PFSK-1 (cell line): ENCODE results near the gene CMTM4.

Experiments
- FOXP2 ChIP-seq: optimal IDR thresholded peaks from 2 replicates; pipeline ENCODE3; 2011; ENCODE audit warnings: borderline replicate concordance, control low read depth, inconsistent platforms; ENCODE audit not compliant: insufficient read depth; ENCODE audit errors: extremely low read length, extremely low read depth
- POLR2AphosphoS5 ChIP-seq: IDR thresholded peaks from 2 replicates; pipeline ENCODE4 v1.6.1; 2012; ENCODE audit warnings: low read depth, mild to moderate bottlenecking, control low read depth, low read length, moderate library complexity
- SIN3A ChIP-seq: IDR thresholded peaks from 2 replicates; pipeline ENCODE4 v1.6.1; 2012; ENCODE audit warnings: mild to moderate bottlenecking, low read length, moderate library complexity, borderline replicate concordance; ENCODE audit not compliant: insufficient read depth
- TAF1 ChIP-seq: IDR thresholded peaks from 2 replicates; pipeline ENCODE4 v1.6.1; 2012; ENCODE audit warnings: low read length, control low read depth, borderline replicate concordance; ENCODE audit not compliant: insufficient read depth
- TF ChIP-seq, protein P1 (sequence below), 2 experiments: IDR thresholded peaks; 2 replicates each; pipeline versions ENCODE4 v1.6.1 to v1.8.0; 2011 to 2012; ENCODE audit warnings: low read depth in 2 of 2, low read length in 2 of 2, control low read depth in 1 of 2, inconsistent platforms in 1 of 2, mild to moderate bottlenecking in 1 of 2, moderate library complexity in 1 of 2; ENCODE audit not compliant: insufficient read depth in 1 of 2

DNA sequence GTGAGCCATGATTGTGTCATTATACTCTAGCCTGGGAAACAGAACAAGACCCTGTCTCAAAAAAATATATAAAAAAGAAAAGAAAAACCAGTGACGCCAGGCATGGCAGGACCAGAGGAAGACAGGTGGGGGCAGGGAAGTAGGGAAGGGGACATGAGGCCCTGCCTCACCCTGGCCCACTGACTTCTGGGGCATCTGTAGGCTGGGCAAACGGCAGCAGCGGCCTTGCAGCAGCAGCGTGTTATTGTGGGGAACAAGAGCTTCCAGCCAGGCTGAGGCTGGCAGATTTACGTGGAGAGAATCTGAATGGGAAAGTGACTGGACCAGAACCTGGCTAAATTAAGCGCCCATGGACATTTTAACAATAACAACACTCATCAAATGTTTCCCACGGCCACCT lies 19.4 kb downstream of the CMTM4 start:
- TF ChIP-seq, protein P1, sequence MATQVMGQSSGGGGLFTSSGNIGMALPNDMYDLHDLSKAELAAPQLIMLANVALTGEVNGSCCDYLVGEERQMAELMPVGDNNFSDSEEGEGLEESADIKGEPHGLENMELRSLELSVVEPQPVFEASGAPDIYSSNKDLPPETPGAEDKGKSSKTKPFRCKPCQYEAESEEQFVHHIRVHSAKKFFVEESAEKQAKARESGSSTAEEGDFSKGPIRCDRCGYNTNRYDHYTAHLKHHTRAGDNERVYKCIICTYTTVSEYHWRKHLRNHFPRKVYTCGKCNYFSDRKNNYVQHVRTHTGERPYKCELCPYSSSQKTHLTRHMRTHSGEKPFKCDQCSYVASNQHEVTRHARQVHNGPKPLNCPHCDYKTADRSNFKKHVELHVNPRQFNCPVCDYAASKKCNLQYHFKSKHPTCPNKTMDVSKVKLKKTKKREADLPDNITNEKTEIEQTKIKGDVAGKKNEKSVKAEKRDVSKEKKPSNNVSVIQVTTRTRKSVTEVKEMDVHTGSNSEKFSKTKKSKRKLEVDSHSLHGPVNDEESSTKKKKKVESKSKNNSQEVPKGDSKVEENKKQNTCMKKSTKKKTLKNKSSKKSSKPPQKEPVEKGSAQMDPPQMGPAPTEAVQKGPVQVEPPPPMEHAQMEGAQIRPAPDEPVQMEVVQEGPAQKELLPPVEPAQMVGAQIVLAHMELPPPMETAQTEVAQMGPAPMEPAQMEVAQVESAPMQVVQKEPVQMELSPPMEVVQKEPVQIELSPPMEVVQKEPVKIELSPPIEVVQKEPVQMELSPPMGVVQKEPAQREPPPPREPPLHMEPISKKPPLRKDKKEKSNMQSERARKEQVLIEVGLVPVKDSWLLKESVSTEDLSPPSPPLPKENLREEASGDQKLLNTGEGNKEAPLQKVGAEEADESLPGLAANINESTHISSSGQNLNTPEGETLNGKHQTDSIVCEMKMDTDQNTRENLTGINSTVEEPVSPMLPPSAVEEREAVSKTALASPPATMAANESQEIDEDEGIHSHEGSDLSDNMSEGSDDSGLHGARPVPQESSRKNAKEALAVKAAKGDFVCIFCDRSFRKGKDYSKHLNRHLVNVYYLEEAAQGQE (IDR thresholded peaks at IDR 0.05; ENCODE audit: insufficient read depth in 1 of 2, low read depth in 2 of 2, low read length in 2 of 2): no peak
- TF ChIP-seq POLR2AphosphoS5: no peak
- TF ChIP-seq FOXP2: no peak
- TF ChIP-seq TAF1: no peak
- TF ChIP-seq SIN3A: no peak
